NB4 (cell line): ENCODE measurements around the gene AATK.

Experiments used
- DNase-seq: peaks from one replicate; pipeline ENCODE4 v3.0.0; 2010; ENCODE audit warnings: low read depth
- H3K4me3 ChIP-seq: one replicate; pipeline ENCODE4 v1.5.1; 2011; ENCODE audit warnings: mild to moderate bottlenecking, low read depth, low read length, moderate library complexity
- CTCF ChIP-seq: IDR thresholded peaks from one replicate; pipeline ENCODE4 v1.5.1; 2012; ENCODE audit warnings: low read depth, low read length
- MAX ChIP-seq: IDR thresholded peaks from 2 replicates; pipeline ENCODE4 v1.6.1; 2011; ENCODE audit warnings: low read depth, low read length
- MYC ChIP-seq: IDR thresholded peaks from 2 replicates; pipeline ENCODE4 v1.6.1; 2011; ENCODE audit warnings: low read depth, low read length
- POLR2A ChIP-seq: IDR thresholded peaks from 2 replicates; pipeline ENCODE4 v1.6.1; 2011; ENCODE audit warnings: mild to moderate bottlenecking; ENCODE audit not compliant: insufficient read length; ENCODE audit errors: extremely low read depth

The AATK gene

GRCh38 chr17:81161972-81162371 lies 4.0 kb downstream of the AATK start:
- no peak overlapping the region for H3K4me3 ChIP-seq
- DNase-seq = no peak
- no peak for TF ChIP-seq CTCF
- TF ChIP-seq MAX = no peak
- TF ChIP-seq POLR2A = no peak
- no peak for TF ChIP-seq MYC

GRCh38 chr17:81161536-81161935 lies 4.5 kb downstream of the AATK start:
- H3K4me3 ChIP-seq = no peak overlapping the region
- TF ChIP-seq CTCF = no peak
- no peak for TF ChIP-seq POLR2A
- no peak for TF ChIP-seq MAX
- TF ChIP-seq MYC = no peak

GRCh38 chr17:81160747-81161453 lies 5.1 kb downstream of the AATK start:
- H3K4me3 ChIP-seq = no peak overlapping the region
- TF ChIP-seq CTCF (no peak), MAX (no peak), POLR2A (no peak), MYC (no peak)
- DNase-seq = no peak

More at GRCh38 chr17:81161536-81161935, 4.5 kb downstream of the AATK start:
- no peak for DNase-seq

GRCh38 chr17:81160306-81160705 lies 5.7 kb downstream of the AATK start:
- DNase-seq = peak; percentile 39
- no peak overlapping the region for H3K4me3 ChIP-seq
- TF ChIP-seq POLR2A (no peak), CTCF (no peak), MYC (no peak), MAX (no peak)

- H3K4me3 ChIP-seq = no peak overlapping the region
- no peak for TF ChIP-seq MYC
- TF ChIP-seq POLR2A = no peak
- TF ChIP-seq CTCF = no peak
- no peak for TF ChIP-seq MAX
- DNase-seq = no peak
These were observed 6.3 kb downstream of the AATK start for GRCh38 chr17:81159611-81160265.
